Duodenal mucosa (tissue), 2 donors: Measurements from ENCODE around the gene SPPL3.

Source experiments
- H3K27ac ChIP-seq: one replicate; pipeline ENCODE4 v1.7.0; 2013; ENCODE audit warnings: low read depth, low read length
- H3K27me3 ChIP-seq, 2 donors: one replicate each; pipeline ENCODE4 v1.7.0; 2013; ENCODE audit warnings: low read length in 2 of 2, control low read depth in 1 of 2; ENCODE audit not compliant: insufficient read depth in 2 of 2, control insufficient read depth in 1 of 2
- H3K36me3 ChIP-seq, 2 donors: one replicate each; pipeline ENCODE4 v1.7.0; 2013; ENCODE audit warnings: low read length in 2 of 2, control low read depth in 1 of 2; ENCODE audit not compliant: insufficient read depth in 2 of 2, control insufficient read depth in 1 of 2
- H3K4me1 ChIP-seq, 2 donors: one replicate each; pipeline ENCODE4 v1.7.0; 2013; ENCODE audit warnings: low read length in 2 of 2, control low read depth in 1 of 2; ENCODE audit not compliant: insufficient read depth in 2 of 2, control insufficient read depth in 1 of 2
- H3K4me3 ChIP-seq, 2 donors: one replicate each; pipeline ENCODE4 v1.7.0; 2013; ENCODE audit warnings: low read length in 2 of 2, low read depth in 1 of 2
- H3K9ac ChIP-seq, 2 donors: one replicate each; pipeline ENCODE4 v1.7.0; 2013; ENCODE audit warnings: low read length in 2 of 2, low read depth in 1 of 2
- H3K9me3 ChIP-seq, 2 donors: one replicate each; pipeline ENCODE4 v1.7.0; 2013; ENCODE audit warnings: low read length in 2 of 2, control low read depth in 1 of 2; ENCODE audit not compliant: control insufficient read depth in 1 of 2

SPPL3 gene

GRCh38 chr12:120757949-120758348, 146.2 kb downstream of the SPPL3 start:
- H3K27ac ChIP-seq, result no peak overlapping the region
- H3K4me1 ChIP-seq, result peaks cover 0 to 10% of the 10 kb centered on the region in 2 donors
- peaks cover 0 to 9% of the 10 kb centered on the region in 2 donors for H3K9me3 ChIP-seq
- no peak overlapping the region for H3K4me3 ChIP-seq
- no peaks in the 10 kb centered on the region for H3K27me3 ChIP-seq
- peaks cover 10 to 25% of the 10 kb centered on the region in 2 donors for H3K36me3 ChIP-seq
- H3K9ac ChIP-seq, result no peak overlapping the region

DNA sequence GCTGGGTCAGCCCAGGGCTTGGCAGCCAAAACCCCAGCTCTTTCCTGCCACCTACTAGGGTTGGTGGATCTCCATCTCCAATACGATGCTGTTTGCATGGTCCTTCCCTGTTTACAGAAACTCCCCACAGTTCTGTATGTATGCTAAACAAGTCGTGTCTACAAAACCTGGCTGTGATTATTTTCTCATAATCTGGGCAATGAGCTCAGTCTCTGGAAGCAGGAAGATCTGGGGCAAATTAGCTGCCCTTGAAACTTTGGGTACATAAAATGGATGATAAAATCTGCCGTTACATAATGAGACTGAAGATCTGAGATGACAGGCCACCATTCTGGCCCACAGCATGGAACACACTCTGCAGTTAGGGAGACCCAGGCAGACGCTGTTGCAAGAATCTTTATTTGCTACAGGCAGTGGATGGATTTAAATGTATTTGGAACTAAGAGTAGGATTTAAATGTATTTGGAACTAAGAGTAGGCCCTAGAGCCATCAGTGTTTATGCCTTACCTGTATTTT, 146.9 kb downstream of the SPPL3 start:
- Histone ChIP-seq H3K27ac (no peak overlapping the region), H3K27me3 (no peaks in the 10 kb centered on the region), H3K4me3 (no peak overlapping the region), H3K36me3 (peaks cover 9 to 21% of the 10 kb centered on the region in 2 donors), H3K9me3 (peaks cover 0 to 9% of the 10 kb centered on the region in 2 donors), H3K4me1 (peaks cover 0 to 10% of the 10 kb centered on the region in 2 donors), H3K9ac (no peak overlapping the region)

DNA sequence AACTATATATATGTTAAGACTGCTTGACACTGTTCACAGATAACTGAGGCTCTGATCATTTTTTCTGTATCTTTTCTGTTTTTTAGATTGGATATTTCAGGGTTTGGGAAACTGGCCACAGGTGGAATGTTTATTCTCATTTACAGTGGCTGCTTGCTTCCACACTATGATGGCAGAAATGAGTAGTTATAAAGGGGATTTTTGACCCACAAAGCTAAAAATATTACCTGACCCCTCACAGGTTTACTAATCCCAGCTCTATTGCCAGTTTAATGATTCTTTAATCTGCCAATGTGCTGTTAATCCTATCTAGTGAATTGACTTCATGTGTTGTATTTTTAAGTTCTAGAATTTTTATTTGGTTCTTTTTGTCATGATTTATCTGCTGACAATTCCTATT, 148.9 kb downstream of the SPPL3 start:
- Histone ChIP-seq H3K36me3 (peaks cover 0 to 5% of the 10 kb centered on the region in 2 donors), H3K4me3 (no peak overlapping the region), H3K27ac (no peak overlapping the region), H3K4me1 (peaks cover 0 to 10% of the 10 kb centered on the region in 2 donors), H3K9me3 (peaks cover 0 to 9% of the 10 kb centered on the region in 2 donors), H3K27me3 (no peaks in the 10 kb centered on the region), H3K9ac (no peak overlapping the region)

GRCh38 chr12:120754792-120755191, 149.4 kb downstream of the SPPL3 start:
- H3K27ac ChIP-seq, result no peak overlapping the region
- H3K4me1 ChIP-seq, result peaks cover 0 to 10% of the 10 kb centered on the region in 2 donors
- peaks cover 0 to 1% of the 10 kb centered on the region in 2 donors for H3K36me3 ChIP-seq
- no peaks in the 10 kb centered on the region for H3K27me3 ChIP-seq
- H3K4me3 ChIP-seq, result no peak overlapping the region
- H3K9me3 ChIP-seq, result peaks cover 0 to 9% of the 10 kb centered on the region in 2 donors
- no peak overlapping the region for H3K9ac ChIP-seq

DNA sequence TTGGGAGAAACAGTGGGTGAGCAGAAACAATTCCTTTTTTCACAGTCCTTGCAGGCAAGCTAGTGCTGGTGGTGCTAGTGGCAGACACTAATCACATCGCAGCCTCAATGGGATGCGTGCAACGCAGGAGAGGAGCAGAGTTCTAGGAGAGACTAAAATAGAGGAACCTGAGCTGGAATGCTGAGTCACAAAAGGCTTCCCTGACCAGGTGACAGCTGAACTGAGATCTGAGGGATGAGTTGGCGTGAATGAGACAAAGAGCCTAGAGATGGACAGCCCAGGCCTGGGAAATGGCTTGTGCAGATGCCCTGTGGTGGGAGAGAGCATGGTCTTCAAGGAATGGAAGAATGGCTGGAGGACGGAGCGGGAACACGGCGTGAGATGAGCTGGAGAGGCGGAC, 152.8 kb downstream of the SPPL3 start:
- peaks cover 0 to 9% of the 10 kb centered on the region in 2 donors for H3K9me3 ChIP-seq
- no peak overlapping the region for H3K27ac ChIP-seq
- no peak overlapping the region for H3K4me3 ChIP-seq
- no peak overlapping the region for H3K9ac ChIP-seq
- no peaks in the 10 kb centered on the region for H3K27me3 ChIP-seq
- peaks cover 0 to under 1% of the 10 kb centered on the region in 2 donors for H3K4me1 ChIP-seq
- H3K36me3 ChIP-seq, result no peaks in the 10 kb centered on the region

GRCh38 chr12:120750806-120751205, 153.4 kb downstream of the SPPL3 start:
- Histone ChIP-seq H3K9ac (no peak overlapping the region), H3K9me3 (peaks cover 0 to 9% of the 10 kb centered on the region in 2 donors), H3K27me3 (no peaks in the 10 kb centered on the region), H3K4me1 (no peaks in the 10 kb centered on the region), H3K27ac (no peak overlapping the region), H3K36me3 (no peaks in the 10 kb centered on the region), H3K4me3 (no peak overlapping the region)

DNA sequence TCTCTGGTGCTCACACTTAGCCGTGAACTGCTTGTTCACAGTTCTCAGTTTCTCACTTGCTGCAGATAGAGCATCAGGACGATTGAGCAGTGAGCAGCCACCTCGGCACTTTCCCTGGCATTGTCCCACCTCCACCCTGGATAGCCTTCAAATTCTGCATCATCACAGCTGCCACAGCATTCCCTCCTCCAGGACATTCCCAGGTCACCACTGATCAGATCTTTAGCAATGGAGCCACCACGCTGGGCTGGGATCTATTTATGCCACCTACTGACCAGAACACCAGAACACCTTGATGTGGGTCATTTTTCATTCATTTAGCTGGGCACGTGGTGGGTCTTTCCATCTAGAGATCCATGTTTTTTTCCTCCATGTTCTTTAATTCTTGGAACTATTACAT, 154.9 kb downstream of the SPPL3 start:
- Histone ChIP-seq H3K4me1 (no peaks in the 10 kb centered on the region), H3K36me3 (no peaks in the 10 kb centered on the region), H3K4me3 (no peak overlapping the region), H3K9me3 (no peaks in the 10 kb centered on the region), H3K9ac (no peak overlapping the region), H3K27me3 (no peaks in the 10 kb centered on the region), H3K27ac (no peak overlapping the region)

DNA sequence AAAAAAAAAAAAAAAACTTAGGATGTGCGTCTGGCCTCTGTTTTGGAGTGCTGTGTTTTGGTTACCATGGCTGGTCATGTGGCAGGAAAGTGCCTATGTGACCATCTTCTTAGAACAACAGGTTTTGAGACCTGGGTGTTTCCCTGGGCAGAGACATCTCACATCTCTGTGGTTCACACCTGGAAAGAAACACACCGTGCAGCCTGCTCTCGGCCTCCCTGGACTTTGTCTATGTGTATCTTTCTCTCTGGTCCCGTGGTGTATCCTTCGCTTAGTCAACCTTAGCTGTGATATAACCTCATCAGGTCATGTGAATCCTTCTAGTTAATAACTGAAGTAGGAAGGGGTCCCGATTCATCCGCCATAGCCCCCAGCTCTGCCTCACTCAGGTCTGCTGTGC, 155.9 kb downstream of the SPPL3 start:
- Histone ChIP-seq H3K9me3 (no peaks in the 10 kb centered on the region), H3K27ac (no peak overlapping the region), H3K4me1 (no peaks in the 10 kb centered on the region), H3K36me3 (no peaks in the 10 kb centered on the region), H3K27me3 (no peaks in the 10 kb centered on the region), H3K9ac (no peak overlapping the region), H3K4me3 (no peak overlapping the region)

GRCh38 chr12:120744922-120745493, 159.2 kb downstream of the SPPL3 start:
- H3K9ac ChIP-seq, result no peak overlapping the region
- no peak overlapping the region for H3K4me3 ChIP-seq
- no peaks in the 10 kb centered on the region for H3K36me3 ChIP-seq
- no peaks in the 10 kb centered on the region for H3K27me3 ChIP-seq
- H3K4me1 ChIP-seq, result peaks cover 7 to 9% of the 10 kb centered on the region in 2 donors
- H3K9me3 ChIP-seq, result no peaks in the 10 kb centered on the region
- H3K27ac ChIP-seq, result no peak overlapping the region

- H3K4me3 ChIP-seq, result no peak overlapping the region
Measured at GRCh38 chr12:120741476-120742421, 162.4 kb downstream of the SPPL3 start.

More at GRCh38 chr12:120741476-120742421, 162.4 kb downstream of the SPPL3 start:
- no peak overlapping the region for H3K9ac ChIP-seq
- H3K27me3 ChIP-seq, result no peaks in the 10 kb centered on the region
- no peaks in the 10 kb centered on the region for H3K9me3 ChIP-seq
- H3K36me3 ChIP-seq, result peaks cover 0 to 26% of the 10 kb centered on the region in 2 donors
- H3K27ac ChIP-seq, result no peak overlapping the region
- peaks cover 7 to 9% of the 10 kb centered on the region in 2 donors for H3K4me1 ChIP-seq
